SK-N-SH (cell line): Measurements from ENCODE around the gene SPDYC. TPM values are rescaled to one million over a fixed set of nuclear protein-coding genes. Genes with fewer than 3 reads are reported as not detected.

ENCODE experiments used
- CTCF ChIA-PET: fragments of 300-600, 350-600 bp; formaldehyde crosslinking; extraction: SDS; loops from one replicate; lab custom pipeline; 2021; lab: Yijun Ruan, JAX
- POLR2A ChIA-PET: fragments of 350-600 bp; sonication (Branson Sonifier 250); formaldehyde crosslinking; extraction: SDS; loops from one replicate; lab custom pipeline; 2020; ENCODE audit warnings: antibody characterized with exemption, inconsistent platforms; lab: Yijun Ruan, JAX
- DNase-seq: peaks from one replicate; pipeline ENCODE4 v3.0.0; 2012
- H2AFZ ChIP-seq: fragments of 200-600 bp; sonication (generic); 2 replicates; pipeline ENCODE4 v1.8.1; 2016; ENCODE audit warnings: antibody characterized with exemption, mild to moderate bottlenecking, low read depth
- H3F3A ChIP-seq: fragments of 200-600 bp; sonication (generic); replicated peaks from 2 replicates; pipeline ENCODE3; 2016; ENCODE audit warnings: antibody characterized with exemption, mild to moderate bottlenecking; ENCODE audit not compliant: insufficient read depth
- H3K27ac ChIP-seq, 2 experiments: fragments of 200-500 bp in 1 of 2; fragments of 200-600 bp in 1 of 2; sonication (Bioruptor generic) in 1 of 2; sonication (generic), shearing (Covaris generic) in 1 of 2; 2 replicates each; pipeline versions ENCODE4 v1.5.1 to v1.6.1; 2014 to 2016; ENCODE audit warnings: low read depth in 2 of 2, inconsistent platforms in 1 of 2, low read length in 1 of 2, mild to moderate bottlenecking in 1 of 2, mixed read lengths in 1 of 2
- H3K27me3 ChIP-seq: fragments of 200-600 bp; sonication (generic), shearing (Covaris generic); 2 replicates; pipeline ENCODE4 v1.6.1; 2016; ENCODE audit warnings: mixed run types; ENCODE audit not compliant: insufficient read depth
- H3K36me3 ChIP-seq, 2 experiments: fragments of 200-500 bp in 1 of 2; fragments of 200-600 bp in 1 of 2; sonication (Bioruptor generic) in 1 of 2; sonication (generic) in 1 of 2; replicated peaks in 1 of 2; 2 replicates each; pipeline versions ENCODE3 to v1.5.1; 2014 to 2016; ENCODE audit warnings: low read length in 1 of 2, mild to moderate bottlenecking in 1 of 2; ENCODE audit not compliant: insufficient read depth in 2 of 2, control insufficient read depth in 1 of 2
- H3K4me1 ChIP-seq, 2 experiments: fragments of 200-500 bp in 1 of 2; fragments of 200-600 bp in 1 of 2; sonication (Bioruptor generic) in 1 of 2; sonication (generic), shearing (Covaris generic) in 1 of 2; 2 replicates each; pipeline versions ENCODE4 v1.5.1 to v1.6.1; 2014 to 2016; ENCODE audit warnings: low read depth in 1 of 2, low read length in 1 of 2, mixed run types in 1 of 2; ENCODE audit not compliant: insufficient read depth in 2 of 2, control insufficient read depth in 1 of 2
- H3K4me2 ChIP-seq: fragments of 200-600 bp; sonication (generic), shearing (Covaris generic); 2 replicates; pipeline ENCODE4 v1.6.1; 2017; ENCODE audit warnings: mixed run types
- H3K4me3 ChIP-seq, 2 experiments: fragments of 200-500 bp in 1 of 2; fragments of 200-600 bp in 1 of 2; sonication (Bioruptor generic) in 1 of 2; sonication (generic), shearing (Covaris generic) in 1 of 2; 2 replicates each; pipeline versions ENCODE4 v1.5.1 to v1.8.1; 2014 to 2016; ENCODE audit warnings: low read depth in 2 of 2, inconsistent platforms in 1 of 2, low read length in 1 of 2, mild to moderate bottlenecking in 1 of 2, mixed read lengths in 1 of 2, moderate library complexity in 1 of 2
- H3K79me2 ChIP-seq: fragments of 200-600 bp; sonication (generic); 2 replicates; pipeline ENCODE4 v1.8.1; 2017; ENCODE audit warnings: mild to moderate bottlenecking; ENCODE audit not compliant: insufficient read depth
- H3K9ac ChIP-seq: fragments of 200-600 bp; sonication (generic); 2 replicates; pipeline ENCODE4 v1.6.1; 2017; ENCODE audit warnings: mixed run types
- H3K9me2 ChIP-seq: fragments of 200-600 bp; sonication (generic); 2 replicates; pipeline ENCODE4 v1.6.1; 2017; ENCODE audit warnings: mixed run types
- H3K9me3 ChIP-seq: fragments of 200-600 bp; sonication (generic); 2 replicates; pipeline ENCODE4 v1.6.1; 2017; ENCODE audit warnings: mixed run types, mild to moderate bottlenecking, moderate library complexity
- H4K20me1 ChIP-seq: fragments of 200-600 bp; sonication (generic); 2 replicates; pipeline ENCODE4 v1.6.1; 2017; ENCODE audit warnings: mild to moderate bottlenecking, mixed run types; ENCODE audit not compliant: insufficient read depth
- CHD2 ChIP-seq: fragments of 150-350 bp; IDR thresholded peaks from 2 replicates; pipeline ENCODE4 v1.6.1; 2018; ENCODE audit warnings: low read length; ENCODE audit not compliant: partially characterized antibody
- EZH2phosphoT487 ChIP-seq: fragments of 200-600 bp; sonication (generic); IDR thresholded peaks from 2 replicates; pipeline ENCODE4 v1.6.1; 2017; ENCODE audit warnings: low read depth, mixed run types, mild to moderate bottlenecking, antibody characterized with exemption, moderate library complexity, borderline replicate concordance
- FOSL2 ChIP-seq: IDR thresholded peaks from 2 replicates; pipeline ENCODE4 v1.4.0; 2012; ENCODE audit warnings: low read depth, mild to moderate bottlenecking, moderate library complexity, borderline replicate concordance
- FOXM1 ChIP-seq: IDR thresholded peaks from 2 replicates; pipeline ENCODE4 v1.4.0; 2012; ENCODE audit warnings: low read depth, mild to moderate bottlenecking
- GABPA ChIP-seq: IDR thresholded peaks from 2 replicates; pipeline ENCODE4 v1.4.0; 2012; ENCODE audit warnings: low read depth, mild to moderate bottlenecking
- GATA2 ChIP-seq: sonication (generic); formaldehyde crosslinking; IDR thresholded peaks from 2 replicates; pipeline ENCODE4 v1.5.0; 2020; ENCODE audit warnings: mild to moderate bottlenecking, missing genetic modification reagents
- MXI1 ChIP-seq: IDR thresholded peaks from 2 replicates; pipeline ENCODE4 v1.6.1; 2012; ENCODE audit warnings: mild to moderate bottlenecking, low read depth, low read length, improper control_type of control experiment
- RCOR1 ChIP-seq: fragments of 150-350 bp; IDR thresholded peaks from 2 replicates; pipeline ENCODE4 v1.6.1; 2017; ENCODE audit warnings: antibody characterized with exemption, low read length
- SIN3A ChIP-seq: IDR thresholded peaks from 2 replicates; pipeline ENCODE4 v1.6.1; 2012; ENCODE audit warnings: low read depth, mild to moderate bottlenecking, low read length, moderate library complexity, borderline replicate concordance
- TAF1 ChIP-seq: IDR thresholded peaks from 2 replicates; pipeline ENCODE4 v1.6.1; 2012; ENCODE audit warnings: low read depth, mild to moderate bottlenecking, low read length, moderate library complexity, borderline replicate concordance
- YY1 ChIP-seq: IDR thresholded peaks from 2 replicates; pipeline ENCODE4 v1.4.0; 2012; ENCODE audit warnings: low read depth, mild to moderate bottlenecking
- WGBS: methylation state at CpG from one replicate; pipeline ENCODE4 v1.1.6; 2017; ENCODE audit warnings: low lambda C conversion rate; 5-methylcytosine and 5-hydroxymethylcytosine counted together
- polyA plus RNA-seq, 3 experiments: library from polyadenylated mRNA; depleted of rRNA; stranded (reverse); fragments of >200 nt; gene quantifications; 2 replicates each; pipeline ENCODE4 v1.2.3, GENCODE V29; 2012
- TF ChIP-seq, protein P1 (sequence below): IDR thresholded peaks from 2 replicates; pipeline ENCODE4; 2012
- TF ChIP-seq, protein P2 (sequence below): IDR thresholded peaks from 2 replicates; pipeline ENCODE4 v1.4.0; 2012; ENCODE audit warnings: low read depth, borderline replicate concordance
- TF ChIP-seq, protein P3 (sequence below): IDR thresholded peaks from 2 replicates; pipeline ENCODE4 v1.4.0; 2012; ENCODE audit warnings: low read depth
- TF ChIP-seq, protein P4 (sequence below): fragments of 150-350 bp; IDR thresholded peaks from 2 replicates; pipeline ENCODE4 v1.6.1; 2017; ENCODE audit warnings: antibody characterized with exemption, low read length, low read depth, borderline replicate concordance

SPDYC gene
- polyA plus RNA-seq, 1 of the 3 experiments (the other 2 are of a cell fraction), result not detected

DNA sequence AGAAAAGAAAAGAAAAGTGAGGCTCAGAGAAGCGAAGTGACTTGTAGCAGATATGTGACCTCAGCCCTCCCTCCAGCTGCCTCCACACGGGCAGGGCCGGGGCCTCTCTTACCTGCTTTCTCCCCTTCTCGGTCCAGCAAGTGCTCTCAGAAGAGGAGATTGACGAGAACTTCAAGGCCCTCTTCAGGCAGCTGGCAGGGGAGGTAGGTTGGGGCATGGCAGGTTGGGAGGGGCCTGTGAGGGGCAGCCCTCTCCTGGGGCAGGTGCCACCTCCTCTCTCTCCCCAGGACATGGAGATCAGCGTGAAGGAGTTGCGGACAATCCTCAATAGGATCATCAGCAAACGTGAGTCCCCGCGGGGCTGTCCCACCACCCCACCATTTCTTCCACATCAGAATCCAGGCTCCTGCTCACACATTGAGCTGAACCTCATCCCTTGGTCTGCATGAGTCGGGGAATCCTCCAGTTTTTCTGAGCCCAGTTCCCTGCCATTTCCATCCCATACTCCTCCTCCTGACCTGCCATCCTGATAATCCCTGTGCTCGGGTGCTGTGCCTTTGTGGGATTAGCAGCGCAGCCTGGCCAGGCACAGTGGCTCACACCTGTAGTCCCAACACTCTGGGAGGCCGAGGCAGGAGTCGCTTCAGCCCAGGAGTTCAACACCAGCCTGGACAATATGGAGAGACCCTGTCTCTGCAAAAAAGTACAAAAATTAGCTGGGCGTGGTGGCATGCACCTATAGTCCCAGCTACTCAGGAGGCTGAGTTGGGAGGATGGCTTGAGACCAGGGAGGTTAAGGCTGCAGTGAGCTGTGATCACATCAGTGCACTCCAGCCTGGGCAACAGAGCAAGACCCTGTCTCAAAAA, 38.1 kb downstream of the SPDYC start:
- ChIA-PET CTCF (interaction anchor here (1.0 to 1.7 kb wide), 3 partner anchors 11 to 107 kb away, joined by 3 to 5 read pairs (median 4); partner anchors contain the start of gene CDC42EP2), POLR2A (interaction anchor here (0.9 to 1.1 kb wide), 2 partner anchors 8 to 15 kb away, joined by 3 read pairs; no protein-coding TSS in a partner anchor)
- Histone ChIP-seq H3F3A (no peaks in the 10 kb centered on the region), H3K9me2 (no peaks in the 10 kb centered on the region)
- WGBS, result 98% methylated on average over 15 of the region's 16 CpGs
- no peak for TF ChIP-seq SIN3A
- no peak for TF ChIP-seq RCOR1
- TF ChIP-seq, protein P1, sequence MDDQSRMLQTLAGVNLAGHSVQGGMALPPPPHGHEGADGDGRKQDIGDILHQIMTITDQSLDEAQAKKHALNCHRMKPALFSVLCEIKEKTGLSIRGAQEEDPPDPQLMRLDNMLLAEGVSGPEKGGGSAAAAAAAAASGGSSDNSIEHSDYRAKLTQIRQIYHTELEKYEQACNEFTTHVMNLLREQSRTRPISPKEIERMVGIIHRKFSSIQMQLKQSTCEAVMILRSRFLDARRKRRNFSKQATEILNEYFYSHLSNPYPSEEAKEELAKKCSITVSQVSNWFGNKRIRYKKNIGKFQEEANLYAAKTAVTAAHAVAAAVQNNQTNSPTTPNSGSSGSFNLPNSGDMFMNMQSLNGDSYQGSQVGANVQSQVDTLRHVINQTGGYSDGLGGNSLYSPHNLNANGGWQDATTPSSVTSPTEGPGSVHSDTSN, result no peak
- TF ChIP-seq, protein P2, sequence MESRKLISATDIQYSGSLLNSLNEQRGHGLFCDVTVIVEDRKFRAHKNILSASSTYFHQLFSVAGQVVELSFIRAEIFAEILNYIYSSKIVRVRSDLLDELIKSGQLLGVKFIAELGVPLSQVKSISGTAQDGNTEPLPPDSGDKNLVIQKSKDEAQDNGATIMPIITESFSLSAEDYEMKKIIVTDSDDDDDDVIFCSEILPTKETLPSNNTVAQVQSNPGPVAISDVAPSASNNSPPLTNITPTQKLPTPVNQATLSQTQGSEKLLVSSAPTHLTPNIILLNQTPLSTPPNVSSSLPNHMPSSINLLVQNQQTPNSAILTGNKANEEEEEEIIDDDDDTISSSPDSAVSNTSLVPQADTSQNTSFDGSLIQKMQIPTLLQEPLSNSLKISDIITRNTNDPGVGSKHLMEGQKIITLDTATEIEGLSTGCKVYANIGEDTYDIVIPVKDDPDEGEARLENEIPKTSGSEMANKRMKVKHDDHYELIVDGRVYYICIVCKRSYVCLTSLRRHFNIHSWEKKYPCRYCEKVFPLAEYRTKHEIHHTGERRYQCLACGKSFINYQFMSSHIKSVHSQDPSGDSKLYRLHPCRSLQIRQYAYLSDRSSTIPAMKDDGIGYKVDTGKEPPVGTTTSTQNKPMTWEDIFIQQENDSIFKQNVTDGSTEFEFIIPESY, result no peak
- no peak for TF ChIP-seq YY1
- TF ChIP-seq, protein P3, sequence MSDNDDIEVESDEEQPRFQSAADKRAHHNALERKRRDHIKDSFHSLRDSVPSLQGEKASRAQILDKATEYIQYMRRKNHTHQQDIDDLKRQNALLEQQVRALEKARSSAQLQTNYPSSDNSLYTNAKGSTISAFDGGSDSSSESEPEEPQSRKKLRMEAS, result no peak
- no peak for TF ChIP-seq CHD2
- TF ChIP-seq FOXM1, result no peak
- TF ChIP-seq EZH2phosphoT487, result no peak
- TF ChIP-seq, protein P4, sequence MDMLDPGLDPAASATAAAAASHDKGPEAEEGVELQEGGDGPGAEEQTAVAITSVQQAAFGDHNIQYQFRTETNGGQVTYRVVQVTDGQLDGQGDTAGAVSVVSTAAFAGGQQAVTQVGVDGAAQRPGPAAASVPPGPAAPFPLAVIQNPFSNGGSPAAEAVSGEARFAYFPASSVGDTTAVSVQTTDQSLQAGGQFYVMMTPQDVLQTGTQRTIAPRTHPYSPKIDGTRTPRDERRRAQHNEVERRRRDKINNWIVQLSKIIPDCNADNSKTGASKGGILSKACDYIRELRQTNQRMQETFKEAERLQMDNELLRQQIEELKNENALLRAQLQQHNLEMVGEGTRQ, result no peak
- TF ChIP-seq GATA2 (CRISPR knock-in tag), result no peak
- no peak for TF ChIP-seq MXI1
- no peak for TF ChIP-seq GABPA
- no peak for TF ChIP-seq TAF1
- TF ChIP-seq FOSL2, result no peak
- TF ChIP-seq, all 33 proteins: peak for 0
- Histone ChIP-seq H3K4me3 (no peak overlapping the region), H3K4me1 (no peaks in the 10 kb centered on the region), H2AFZ (no peak overlapping the region), H3K36me3 (peaks cover 17 to 46% of the 10 kb centered on the region in 2 experiments), H3K4me2 (no peak overlapping the region), H3K27ac (no peak overlapping the region), H3K27me3 (no peaks in the 10 kb centered on the region), H3K79me2 (no peaks in the 10 kb centered on the region), H4K20me1 (no peaks in the 10 kb centered on the region), H3K9me3 (no peaks in the 10 kb centered on the region), H3K9ac (no peak overlapping the region)
- no peak for DNase-seq
